ENCODE results near the gene C12orf57.

Gene C12orf57

DNA sequence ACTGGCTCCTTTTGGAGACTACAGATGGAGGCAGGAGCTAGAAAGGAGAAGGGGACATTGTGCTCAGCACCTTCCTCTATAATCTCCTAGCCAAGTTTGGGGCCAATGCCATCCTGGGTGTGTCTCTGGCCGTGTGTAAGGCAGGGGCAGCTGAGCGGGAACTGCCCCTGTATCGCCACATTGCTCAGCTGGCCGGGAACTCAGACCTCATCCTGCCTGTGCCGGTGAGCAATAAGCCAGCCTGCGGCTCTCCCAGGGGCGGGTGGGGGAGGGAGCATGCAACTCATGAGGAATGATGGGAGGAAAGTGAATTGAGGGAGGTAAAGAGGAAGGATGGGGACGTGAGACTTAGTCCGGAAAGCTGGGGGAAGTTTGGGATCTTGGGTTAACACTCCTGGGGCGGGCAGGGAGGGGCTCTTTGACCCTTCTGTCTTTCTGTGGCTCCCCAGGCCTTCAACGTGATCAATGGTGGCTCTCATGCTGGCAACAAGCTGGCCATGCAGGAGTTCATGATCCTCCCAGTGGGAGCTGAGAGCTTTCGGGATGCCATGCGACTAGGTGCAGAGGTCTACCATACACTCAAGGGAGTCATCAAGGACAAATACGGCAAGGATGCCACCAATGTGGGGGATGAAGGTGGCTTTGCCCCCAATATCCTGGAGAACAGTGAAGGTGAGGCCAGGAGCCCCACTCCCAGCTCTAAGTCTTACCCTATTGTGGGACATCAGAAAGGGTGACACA is 26.2 kb upstream of the C12orf57 start:
- DNase-seq (ENCODE audit: low read depth in 2 of 2): no peak

DNA sequence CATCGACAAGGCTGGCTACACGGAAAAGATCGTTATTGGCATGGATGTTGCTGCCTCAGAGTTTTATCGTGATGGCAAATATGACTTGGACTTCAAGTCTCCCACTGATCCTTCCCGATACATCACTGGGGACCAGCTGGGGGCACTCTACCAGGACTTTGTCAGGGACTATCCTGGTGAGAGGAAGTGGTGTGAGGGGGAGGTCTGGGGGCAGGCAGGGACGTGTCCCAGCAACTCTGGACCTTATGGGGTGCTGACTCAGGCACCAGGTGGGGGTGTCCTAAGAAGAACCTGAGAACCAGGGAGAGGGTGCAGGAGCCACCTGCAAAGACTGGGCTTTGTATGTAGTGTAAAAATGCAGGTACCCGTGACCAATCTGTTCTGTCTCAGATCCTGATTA is 24.2 kb upstream of the C12orf57 start:
- no peak for DNase-seq (ENCODE audit: low read depth in 2 of 2)

DNA sequence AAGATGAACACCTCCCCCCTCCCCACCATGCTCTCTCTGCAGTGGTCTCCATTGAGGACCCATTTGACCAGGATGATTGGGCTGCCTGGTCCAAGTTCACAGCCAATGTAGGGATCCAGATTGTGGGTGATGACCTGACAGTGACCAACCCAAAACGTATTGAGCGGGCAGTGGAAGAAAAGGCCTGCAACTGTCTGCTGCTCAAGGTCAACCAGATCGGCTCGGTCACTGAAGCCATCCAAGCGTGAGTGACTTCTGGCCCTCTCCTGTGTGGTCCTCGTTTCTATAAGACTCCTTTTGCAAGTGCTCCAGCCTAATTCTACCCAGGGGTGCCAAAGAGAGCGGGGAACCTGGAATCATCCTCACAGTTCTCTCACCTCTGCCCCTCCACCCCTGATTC is 22.3 kb upstream of the C12orf57 start:
- no peak for DNase-seq (ENCODE audit: low read depth in 2 of 2)

DNA sequence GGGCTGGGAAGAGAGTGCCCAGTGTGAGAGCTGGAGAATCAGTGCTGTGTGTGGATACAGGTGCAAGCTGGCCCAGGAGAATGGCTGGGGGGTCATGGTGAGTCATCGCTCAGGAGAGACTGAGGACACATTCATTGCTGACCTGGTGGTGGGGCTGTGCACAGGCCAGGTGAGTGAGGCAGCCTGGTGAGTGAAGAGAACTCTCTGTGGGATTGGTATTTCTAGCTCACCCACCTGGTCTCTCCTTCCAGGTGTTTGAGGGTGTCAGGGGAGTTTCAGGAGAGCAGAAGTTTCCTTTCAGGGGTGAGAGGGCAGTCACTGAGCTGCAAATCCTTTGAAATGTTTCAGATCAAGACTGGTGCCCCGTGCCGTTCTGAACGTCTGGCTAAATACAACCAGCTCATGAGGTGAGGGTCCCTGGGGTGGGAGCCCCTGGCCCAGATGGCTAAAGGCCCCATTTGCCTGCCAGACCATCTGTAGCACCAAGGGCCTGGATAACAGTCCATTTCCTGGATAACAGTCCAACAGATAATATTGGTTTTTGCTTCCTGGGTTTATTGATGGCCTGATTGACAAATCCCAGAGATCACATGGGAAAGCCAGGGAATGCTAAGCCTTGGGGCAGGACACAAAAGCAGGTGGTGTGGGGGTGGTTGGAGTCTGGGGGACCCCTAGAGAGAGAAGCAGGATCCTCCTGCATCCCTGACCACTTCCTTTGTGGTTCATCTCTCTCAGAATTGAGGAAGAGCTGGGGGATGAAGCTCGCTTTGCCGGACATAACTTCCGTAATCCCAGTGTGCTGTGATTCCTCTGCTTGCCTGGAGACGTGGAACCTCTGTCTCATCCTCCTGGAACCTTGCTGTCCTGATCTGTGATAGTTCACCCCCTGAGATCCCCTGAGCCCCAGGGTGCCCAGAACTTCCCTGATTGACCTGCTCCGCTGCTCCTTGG is 21.6 kb upstream of the C12orf57 start:
- DNase-seq (ENCODE audit: low read depth in 2 of 2): no peak

DNA sequence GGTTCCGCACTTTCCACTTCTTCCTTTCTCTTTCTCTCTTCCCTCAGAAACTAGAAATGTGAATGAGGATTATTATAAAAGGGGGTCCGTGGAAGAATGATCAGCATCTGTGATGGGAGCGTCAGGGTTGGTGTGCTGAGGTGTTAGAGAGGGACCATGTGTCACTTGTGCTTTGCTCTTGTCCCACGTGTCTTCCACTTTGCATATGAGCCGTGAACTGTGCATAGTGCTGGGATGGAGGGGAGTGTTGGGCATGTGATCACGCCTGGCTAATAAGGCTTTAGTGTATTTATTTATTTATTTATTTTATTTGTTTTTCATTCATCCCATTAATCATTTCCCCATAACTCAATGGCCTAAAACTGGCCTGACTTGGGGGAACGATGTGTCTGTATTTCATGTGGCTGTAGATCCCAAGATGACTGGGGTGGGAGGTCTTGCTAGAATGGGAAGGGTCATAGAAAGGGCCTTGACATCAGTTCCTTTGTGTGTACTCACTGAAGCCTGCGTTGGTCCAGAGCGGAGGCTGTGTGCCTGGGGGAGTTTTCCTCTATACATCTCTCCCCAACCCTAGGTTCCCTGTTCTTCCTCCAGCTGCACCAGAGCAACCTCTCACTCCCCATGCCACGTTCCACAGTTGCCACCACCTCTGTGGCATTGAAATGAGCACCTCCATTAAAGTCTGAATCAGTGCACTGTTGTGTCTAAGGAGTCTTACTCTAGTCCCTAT is 20.7 kb upstream of the C12orf57 start:
- no peak for DNase-seq (ENCODE audit: low read depth in 2 of 2)

GRCh38 chr12:6923851-6924250 is 20.0 kb upstream of the C12orf57 start:
- DNase-seq (ENCODE audit: low read depth in 2 of 2): no peak

GRCh38 chr12:6925239-6925539 is 18.6 kb upstream of the C12orf57 start:
- no peak for DNase-seq (ENCODE audit: low read depth in 2 of 2)

DNA sequence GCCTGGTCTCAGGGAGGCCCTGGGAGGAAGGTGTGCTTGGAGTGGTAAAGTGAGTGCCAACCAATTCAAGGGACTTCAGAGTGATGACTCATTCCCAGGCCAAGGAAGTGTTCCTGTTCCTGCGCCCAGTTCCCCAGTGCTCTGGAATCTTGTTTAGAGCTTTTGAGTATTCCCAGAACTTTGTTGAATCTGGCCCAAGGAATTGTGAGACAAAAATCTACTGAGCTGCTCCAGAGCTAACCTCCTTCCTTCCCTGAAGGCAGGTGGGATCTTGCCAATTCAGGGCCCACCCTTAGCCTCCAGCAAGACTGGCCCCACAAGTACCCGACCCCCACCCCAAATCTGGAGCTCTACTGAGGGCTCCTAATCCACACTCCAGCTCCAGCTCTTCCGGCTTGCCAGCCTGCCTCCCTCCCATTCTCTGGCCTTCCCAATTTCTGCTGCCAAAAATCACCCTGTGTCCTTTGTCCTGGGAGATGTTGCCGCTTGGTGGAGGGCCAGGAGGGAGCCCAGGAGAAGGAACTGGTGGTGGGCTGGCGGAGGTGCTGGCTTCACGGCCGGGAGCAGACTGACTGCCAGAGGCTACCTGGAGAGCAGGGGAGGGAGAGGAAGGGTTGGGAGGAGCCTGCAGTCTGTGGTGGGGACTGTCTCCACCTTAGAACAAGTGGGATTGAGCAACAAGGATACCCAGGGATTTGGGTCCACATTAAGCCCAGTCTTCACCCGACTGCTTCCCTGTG is 18.1 kb upstream of the C12orf57 start:
- DNase-seq (ENCODE audit: low read depth in 2 of 2): no peak

DNA sequence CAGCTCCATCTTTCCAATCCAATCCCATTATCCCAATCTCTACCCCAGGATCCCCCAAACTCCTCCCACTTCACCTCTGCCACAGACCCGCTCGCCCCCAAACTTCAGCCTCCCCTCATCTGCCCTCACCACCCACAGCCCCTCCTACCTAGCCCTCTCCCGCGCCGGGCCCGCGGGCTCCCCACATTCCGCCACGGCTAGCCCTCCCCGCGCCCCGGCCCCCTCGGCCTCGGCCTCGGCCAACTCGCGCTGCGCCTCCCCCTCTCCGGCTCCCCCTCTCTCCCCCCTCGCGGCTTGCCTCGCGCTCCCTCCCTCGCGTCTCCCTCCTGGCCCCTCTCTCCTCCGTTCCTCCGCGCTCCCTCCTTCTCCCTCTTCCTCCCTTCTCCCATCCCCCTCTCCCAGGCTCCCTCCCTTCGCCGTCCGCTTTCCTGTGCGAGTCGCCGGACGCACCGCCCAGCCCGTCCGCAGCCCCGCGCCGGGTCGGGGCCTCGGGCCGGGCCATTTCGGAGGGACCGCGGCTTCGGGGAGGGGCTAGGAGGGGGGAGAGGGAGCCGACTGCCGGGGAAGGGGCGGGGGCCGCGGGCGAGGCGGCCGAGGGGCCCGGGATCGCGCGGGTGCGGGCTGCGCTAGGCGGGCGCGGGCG is 16.3 kb upstream of the C12orf57 start, which contains the start of gene ATN1:
Gene ATN1, plus strand, starts transcription at position 581 of the 643 bp plus-strand sequence. CDS start 6,043 bp downstream, outside the sequence.
- DNase-seq (ENCODE audit: low read depth in 2 of 2): peak in 1 of 2 donors; percentile 38

DNA sequence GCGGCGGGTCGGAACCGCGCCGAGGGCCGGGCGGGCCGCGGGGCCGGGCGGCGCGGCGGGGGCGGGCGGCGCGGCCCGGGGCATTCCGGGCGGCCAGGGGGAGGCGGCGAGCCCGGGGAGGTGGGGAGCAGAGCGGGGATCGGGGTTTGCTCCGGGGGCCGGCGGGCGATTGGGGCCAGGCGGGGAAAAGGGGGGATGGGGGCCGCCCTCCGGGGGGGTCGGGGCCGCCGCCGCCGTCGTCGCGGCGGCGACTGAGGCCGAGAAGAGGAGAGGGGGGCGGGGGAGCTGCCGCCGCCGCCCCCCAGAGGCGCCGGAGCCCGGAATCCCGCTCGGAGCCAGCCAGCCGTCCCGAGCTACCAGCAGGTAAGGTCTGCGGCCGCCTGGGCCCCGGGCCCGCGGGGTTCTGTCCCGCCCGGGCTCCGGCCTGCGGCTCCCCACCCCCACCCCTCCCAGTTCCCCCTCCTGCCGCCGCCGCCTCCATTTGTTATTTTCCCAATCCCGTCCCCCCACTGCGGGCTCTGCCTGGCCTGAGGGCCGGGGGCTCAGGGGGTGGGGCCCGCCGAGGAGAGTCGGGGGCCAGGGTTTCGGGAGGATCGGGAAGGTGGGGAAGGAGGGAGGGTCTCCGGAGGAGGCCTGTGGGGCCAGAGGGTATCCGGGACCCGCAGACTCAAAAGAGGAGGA is 15.7 kb upstream of the C12orf57 start:
- DNase-seq (ENCODE audit: low read depth in 2 of 2): no peak

GRCh38 chr12:6928703-6929407 is 15.0 kb upstream of the C12orf57 start:
- no peak for DNase-seq (ENCODE audit: low read depth in 2 of 2)

DNA sequence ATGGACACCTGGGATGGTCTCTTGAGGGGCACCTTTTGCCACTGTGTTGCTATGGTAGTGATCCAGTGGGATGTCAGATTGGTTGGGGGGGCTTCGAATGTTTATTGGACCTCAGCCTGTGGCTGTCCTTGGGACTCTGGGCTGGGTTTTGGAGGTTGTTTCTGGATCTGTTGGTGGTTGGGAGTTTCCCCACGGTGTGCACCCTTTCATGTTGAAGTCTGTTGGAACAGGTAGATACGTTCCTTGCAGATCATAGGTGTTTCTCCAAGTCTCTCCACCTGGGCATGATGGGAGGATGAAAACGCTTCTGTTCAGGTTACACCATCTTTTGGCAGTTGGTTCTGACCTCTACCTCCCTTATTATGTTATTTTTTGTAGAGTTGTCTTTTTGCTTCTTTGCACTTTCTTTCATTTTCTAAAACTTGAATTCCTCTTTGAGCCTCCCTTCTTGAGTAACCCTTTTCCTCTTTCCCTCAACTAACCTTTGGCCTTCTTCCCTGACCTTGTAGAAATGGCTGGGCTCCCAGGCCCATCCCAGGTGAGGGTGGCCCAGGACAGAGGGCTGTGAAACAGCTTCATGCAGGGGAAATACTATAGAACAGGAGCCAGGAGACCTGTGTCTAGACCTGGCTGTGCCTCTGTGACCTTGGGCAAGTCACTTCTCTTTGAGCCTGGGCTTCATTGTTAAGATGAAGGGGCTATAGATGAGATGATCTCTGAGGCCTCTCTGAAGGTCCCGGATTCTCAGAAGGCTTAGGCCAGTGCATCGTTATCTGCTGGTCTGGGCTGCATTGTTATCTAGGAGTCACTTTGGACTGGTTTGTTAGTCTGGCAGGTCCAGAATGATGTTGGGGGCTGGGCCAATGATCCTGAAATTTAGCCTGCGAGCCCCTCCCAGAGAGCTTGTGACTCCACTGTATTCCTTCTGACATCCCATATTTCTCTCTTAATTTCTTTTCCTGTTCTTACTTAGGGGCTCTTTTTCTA is 14.1 kb upstream of the C12orf57 start:
- no peak for DNase-seq (ENCODE audit: low read depth in 2 of 2)

DNA sequence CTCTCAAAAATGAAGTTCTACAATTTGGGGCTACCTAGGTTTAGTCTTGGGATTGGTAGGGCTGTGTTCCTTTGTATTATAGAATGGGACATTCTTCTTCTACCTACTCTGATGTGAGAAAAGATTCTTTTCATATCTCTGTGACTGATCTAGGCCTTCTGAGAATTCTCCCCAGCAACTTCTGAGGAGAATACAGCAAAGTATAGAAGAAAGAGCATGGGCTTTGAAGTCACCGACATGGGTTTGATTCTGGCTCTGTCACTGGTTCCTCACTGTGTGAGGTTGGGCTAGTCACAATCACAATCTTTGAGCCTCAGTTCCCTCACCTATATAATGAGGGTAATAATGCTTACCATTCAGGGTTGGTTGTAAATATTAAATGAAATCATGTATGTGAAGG is 11.1 kb upstream of the C12orf57 start:
- DNase-seq (ENCODE audit: low read depth in 2 of 2): no peak

DNA sequence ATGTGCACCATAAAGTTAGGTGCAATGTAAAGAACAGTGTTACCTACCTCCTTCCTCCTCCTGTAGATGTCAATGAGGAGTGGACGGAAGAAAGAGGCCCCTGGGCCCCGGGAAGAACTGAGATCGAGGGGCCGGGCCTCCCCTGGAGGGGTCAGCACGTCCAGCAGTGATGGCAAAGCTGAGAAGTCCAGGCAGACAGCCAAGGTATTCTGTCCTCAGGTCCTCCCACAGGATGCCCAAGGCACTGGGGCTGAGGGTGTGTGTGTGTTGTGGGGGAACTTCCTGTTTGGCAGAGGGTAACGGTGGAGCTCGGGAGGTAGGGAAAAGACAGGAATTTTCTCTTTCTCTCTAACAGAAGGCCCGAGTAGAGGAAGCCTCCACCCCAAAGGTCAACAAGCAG is 9.7 kb upstream of the C12orf57 start:
- DNase-seq (ENCODE audit: low read depth in 2 of 2): no peak

DNA sequence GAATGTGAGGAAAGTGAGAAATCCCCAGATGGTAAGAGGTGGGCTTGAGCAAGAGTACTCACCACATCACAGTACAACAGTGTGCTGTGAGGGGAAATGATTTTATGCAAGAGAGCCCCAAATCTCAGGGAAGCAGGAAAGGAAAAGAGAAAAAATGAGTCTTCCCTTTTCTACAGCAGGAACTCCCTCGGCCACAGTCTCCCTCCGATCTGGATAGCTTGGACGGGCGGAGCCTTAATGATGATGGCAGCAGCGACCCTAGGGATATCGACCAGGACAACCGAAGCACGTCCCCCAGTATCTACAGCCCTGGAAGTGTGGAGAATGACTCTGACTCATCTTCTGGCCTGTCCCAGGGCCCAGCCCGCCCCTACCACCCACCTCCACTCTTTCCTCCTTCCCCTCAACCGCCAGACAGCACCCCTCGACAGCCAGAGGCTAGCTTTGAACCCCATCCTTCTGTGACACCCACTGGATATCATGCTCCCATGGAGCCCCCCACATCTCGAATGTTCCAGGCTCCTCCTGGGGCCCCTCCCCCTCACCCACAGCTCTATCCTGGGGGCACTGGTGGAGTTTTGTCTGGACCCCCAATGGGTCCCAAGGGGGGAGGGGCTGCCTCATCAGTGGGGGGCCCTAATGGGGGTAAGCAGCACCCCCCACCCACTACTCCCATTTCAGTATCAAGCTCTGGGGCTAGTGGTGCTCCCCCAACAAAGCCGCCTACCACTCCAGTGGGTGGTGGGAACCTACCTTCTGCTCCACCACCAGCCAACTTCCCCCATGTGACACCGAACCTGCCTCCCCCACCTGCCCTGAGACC is 8.2 kb upstream of the C12orf57 start:
- no peak for DNase-seq (ENCODE audit: low read depth in 2 of 2)

DNA sequence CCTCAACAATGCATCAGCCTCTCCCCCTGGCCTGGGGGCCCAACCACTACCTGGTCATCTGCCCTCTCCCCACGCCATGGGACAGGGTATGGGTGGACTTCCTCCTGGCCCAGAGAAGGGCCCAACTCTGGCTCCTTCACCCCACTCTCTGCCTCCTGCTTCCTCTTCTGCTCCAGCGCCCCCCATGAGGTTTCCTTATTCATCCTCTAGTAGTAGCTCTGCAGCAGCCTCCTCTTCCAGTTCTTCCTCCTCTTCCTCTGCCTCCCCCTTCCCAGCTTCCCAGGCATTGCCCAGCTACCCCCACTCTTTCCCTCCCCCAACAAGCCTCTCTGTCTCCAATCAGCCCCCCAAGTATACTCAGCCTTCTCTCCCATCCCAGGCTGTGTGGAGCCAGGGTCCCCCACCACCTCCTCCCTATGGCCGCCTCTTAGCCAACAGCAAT is 7.6 kb upstream of the C12orf57 start:
- DNase-seq (ENCODE audit: low read depth in 2 of 2): no peak

GRCh38 chr12:6936636-6937480 is 7.0 kb upstream of the C12orf57 start:
- DNase-seq (ENCODE audit: low read depth in 2 of 2): peak in 1 of 2 donors; percentile 64
